Caco-2 (cell line): ENCODE measurements around the gene L3MBTL4. TPM values are rescaled to one million over a fixed set of nuclear protein-coding genes. Genes with fewer than 3 reads are reported as not detected.

Experiments
- BruUV-seq: library from RNA; stranded (reverse); fragments of 400-500 nt; replicated peaks from 2 replicates; lab custom pipeline; 2021; lab: Mats Ljungman, UMichigan
- CTCF ChIA-PET: fragments of 300-600 bp; sonication (Branson Sonifier 250); formaldehyde crosslinking; loops from one replicate; lab custom pipeline; 2022; ENCODE audit warnings: antibody characterized with exemption; lab: Charles Lee
- POLR2A ChIA-PET: fragments of 300-600 bp; sonication (Branson Sonifier 250); formaldehyde crosslinking; loops from one replicate; lab custom pipeline; 2022; ENCODE audit warnings: antibody characterized with exemption; lab: Charles Lee
- DNase-seq, 2 experiments: peaks; one replicate each; pipeline versions ENCODE4 v3.0.0 to v3.0.0-alpha.2; 2020 to 2022
- H3K27me3 ChIP-seq: replicated peaks from 2 replicates; pipeline ENCODE4 v1.6.0; 2011; ENCODE audit warnings: low read length; ENCODE audit not compliant: control insufficient read depth, insufficient read depth
- H3K36me3 ChIP-seq: 2 replicates; pipeline ENCODE4 v1.5.1; 2011; ENCODE audit warnings: low read length; ENCODE audit not compliant: control insufficient read depth, insufficient read depth
- H3K4me1 ChIP-seq: fragments of 250-450 bp; sonication (Bioruptor Pico); 2 replicates; pipeline ENCODE4 v1.5.1; 2020; ENCODE audit warnings: mild to moderate bottlenecking
- H3K4me3 ChIP-seq: 2 replicates; pipeline ENCODE4 v1.5.1; 2011; ENCODE audit warnings: low read depth, mild to moderate bottlenecking, control low read depth, low read length
- H3K9me3 ChIP-seq: fragments of 250-450 bp; sonication (Bioruptor Pico); 2 replicates; pipeline ENCODE4 v1.5.1; 2020; ENCODE audit warnings: mild to moderate bottlenecking, moderate library complexity
- H3K27ac Mint-ChIP-seq: one replicate; pipeline ENCODE4 v1.8.0; 2022; ENCODE audit warnings: mixed read lengths; ENCODE audit not compliant: unreplicated experiment
- H3K27me3 Mint-ChIP-seq: one replicate; pipeline ENCODE4 v1.8.0; 2022; ENCODE audit warnings: mixed read lengths; ENCODE audit not compliant: insufficient read depth, unreplicated experiment
- H3K36me3 Mint-ChIP-seq: one replicate; pipeline ENCODE4 v1.8.0; 2022; ENCODE audit warnings: mild to moderate bottlenecking, mixed read lengths; ENCODE audit not compliant: insufficient read depth, unreplicated experiment
- H3K4me1 Mint-ChIP-seq: one replicate; pipeline ENCODE4 v1.8.0; 2022; ENCODE audit warnings: low read depth, mixed read lengths; ENCODE audit not compliant: unreplicated experiment
- H3K4me3 Mint-ChIP-seq: one replicate; pipeline ENCODE4 v1.8.0; 2022; ENCODE audit warnings: mild to moderate bottlenecking, moderate library complexity, mixed read lengths; ENCODE audit not compliant: unreplicated experiment
- H3K9me3 Mint-ChIP-seq: one replicate; pipeline ENCODE4 v1.8.0; 2022; ENCODE audit warnings: mixed read lengths; ENCODE audit not compliant: unreplicated experiment
- CTCF ChIP-seq, 2 experiments: fragments of 200-600 bp in 1 of 2; IDR thresholded peaks; 1 replicate in 1 of 2; 2 replicates in 1 of 2; pipeline versions ENCODE4 v1.5.1 to v1.8.0; 2011 to 2022; ENCODE audit warnings: antibody characterized with exemption in 1 of 2, control low read depth in 1 of 2, inconsistent platforms in 1 of 2, low read depth in 1 of 2, low read length in 1 of 2, mild to moderate bottlenecking in 1 of 2, moderate library complexity in 1 of 2; ENCODE audit not compliant: insufficient read depth in 1 of 2, severe bottlenecking in 1 of 2, unreplicated experiment in 1 of 2
- intact Hi-C: fragments of 100-400 bp; cut with micrococcal nuclease; formaldehyde crosslinking; loops from one replicate; pipeline ENCODE4 v1.10.0; 2022; ENCODE audit not compliant: unreplicated experiment
- total RNA-seq: library from RNA; stranded (reverse); gene quantifications from 2 replicates; pipeline ENCODE4 v1.2.3, GENCODE V29; 2022

The L3MBTL4 gene
- total RNA-seq, 1 experiment from 2014 or later = 0.23 TPM

- BruUV-seq = no TSS peak
These were observed 206.8 kb downstream of the L3MBTL4 start for GRCh38 chr18:6207941-6208340.

GRCh38 chr18:6207116-6207515 lies 207.6 kb downstream of the L3MBTL4 start:
- H3K4me3 ChIP-seq = no peak overlapping the region
- POLR2A ChIA-PET = no interaction called here
- intact Hi-C loops = no loop called here
- Mint-ChIP-seq H3K4me1 (no peaks in the 10 kb centered on the region), H3K4me3 (no peak overlapping the region), H3K27me3 (no peaks in the 10 kb centered on the region), H3K27ac (no peak overlapping the region), H3K9me3 (no peaks in the 10 kb centered on the region), H3K36me3 (no peaks in the 10 kb centered on the region)
- H3K27me3 ChIP-seq = no peaks in the 10 kb centered on the region
- H3K4me1 ChIP-seq = no peaks in the 10 kb centered on the region
- no TSS peak for BruUV-seq
- no peak for DNase-seq
- H3K36me3 ChIP-seq = no peaks in the 10 kb centered on the region
- H3K9me3 ChIP-seq = no peaks in the 10 kb centered on the region
- CTCF ChIA-PET = interaction anchor here (0.5 kb wide), 1 partner anchor 317 kb away, joined by 5 read pairs; no protein-coding TSS in a partner anchor
- TF ChIP-seq CTCF (IDR thresholded peaks at IDR 0.05; ENCODE audit: insufficient read depth in 1 of 2, low read depth in 1 of 2, low read length in 1 of 2, severe bottlenecking in 1 of 2, unreplicated experiment in 1 of 2) = no peak

More at GRCh38 chr18:6207941-6208340, 206.8 kb downstream of the L3MBTL4 start:
- intact Hi-C loops = no loop called here
- no peaks in the 10 kb centered on the region for H3K27me3 Mint-ChIP-seq
- H3K27me3 ChIP-seq = no peaks in the 10 kb centered on the region
- CTCF ChIA-PET = no interaction called here
- H3K36me3 ChIP-seq = no peaks in the 10 kb centered on the region
- no peak for TF ChIP-seq CTCF (IDR thresholded peaks at IDR 0.05; ENCODE audit: insufficient read depth in 1 of 2, low read depth in 1 of 2, low read length in 1 of 2, severe bottlenecking in 1 of 2, unreplicated experiment in 1 of 2)
- H3K27ac Mint-ChIP-seq = no peak overlapping the region
- no peaks in the 10 kb centered on the region for H3K4me1 ChIP-seq
- no peak for DNase-seq
- POLR2A ChIA-PET = no interaction called here
- H3K9me3 ChIP-seq = no peaks in the 10 kb centered on the region
- no peaks in the 10 kb centered on the region for H3K4me1 Mint-ChIP-seq
- no peak overlapping the region for H3K4me3 ChIP-seq
- no peak overlapping the region for H3K4me3 Mint-ChIP-seq
- no peaks in the 10 kb centered on the region for H3K9me3 Mint-ChIP-seq
- no peaks in the 10 kb centered on the region for H3K36me3 Mint-ChIP-seq

GRCh38 chr18:6205706-6206105 lies 209.0 kb downstream of the L3MBTL4 start:
- no peak overlapping the region for H3K27ac Mint-ChIP-seq
- intact Hi-C loops = no loop called here
- no TSS peak for BruUV-seq

More at GRCh38 chr18:6205706-6206105, 209.0 kb downstream of the L3MBTL4 start:
- H3K4me3 ChIP-seq = no peak overlapping the region
- Mint-ChIP-seq H3K4me3 (no peak overlapping the region), H3K36me3 (no peaks in the 10 kb centered on the region), H3K27me3 (no peaks in the 10 kb centered on the region), H3K4me1 (no peaks in the 10 kb centered on the region), H3K9me3 (no peaks in the 10 kb centered on the region)
- no peaks in the 10 kb centered on the region for H3K36me3 ChIP-seq
- ChIA-PET POLR2A (no interaction called here), CTCF (no interaction called here)
- H3K9me3 ChIP-seq = no peaks in the 10 kb centered on the region
- no peak for TF ChIP-seq CTCF (IDR thresholded peaks at IDR 0.05; ENCODE audit: insufficient read depth in 1 of 2, low read depth in 1 of 2, low read length in 1 of 2, severe bottlenecking in 1 of 2, unreplicated experiment in 1 of 2)
- no peak for DNase-seq
- no peaks in the 10 kb centered on the region for H3K4me1 ChIP-seq
- H3K27me3 ChIP-seq = no peaks in the 10 kb centered on the region
